H1 (cell line): ENCODE measurements around the gene SLC5A10. TPM values are rescaled to one million over a fixed set of nuclear protein-coding genes. Genes with fewer than 3 reads are reported as not detected.

ENCODE experiments used
- CTCF ChIA-PET: fragments of 300-600 bp; sonication (Branson Sonifier 250); formaldehyde crosslinking; loops from one replicate; lab custom pipeline; 2021; ENCODE audit not compliant: partially characterized antibody; lab: Charles Lee
- POLR2A ChIA-PET: fragments of 300-600 bp; sonication (Branson Sonifier 250); formaldehyde crosslinking; loops from one replicate; lab custom pipeline; 2021; ENCODE audit warnings: inconsistent platforms; ENCODE audit not compliant: partially characterized antibody; lab: Charles Lee
- DNase-seq, 2 experiments: peaks; one replicate each; pipeline versions ENCODE4 v3.0.0 to v3.0.0-alpha.2; 2010 to 2022; ENCODE audit warnings: low spot score in 2 of 2, low read depth in 1 of 2, mixed read lengths in 1 of 2
- FAIRE-seq: peaks from 2 replicates; lab custom pipeline; 2011; peaks lifted over from hg19 to GRCh38; lab: Jason Lieb, UNC
- H2AFZ ChIP-seq: 2 replicates; pipeline ENCODE4 v1.8.1; 2012; ENCODE audit warnings: low read length, inconsistent platforms
- H2AK5ac ChIP-seq: 2 replicates; pipeline ENCODE4 v1.6.1; 2013; ENCODE audit warnings: low read depth, low read length
- H2BK120ac ChIP-seq: replicated peaks from 2 replicates; pipeline ENCODE3; 2013; ENCODE audit warnings: low read depth, low read length, inconsistent platforms
- H2BK12ac ChIP-seq: 2 replicates; pipeline ENCODE4 v1.6.1; 2013; ENCODE audit warnings: low read depth, low read length
- H2BK15ac ChIP-seq: 2 replicates; pipeline ENCODE4 v1.6.1; 2013; ENCODE audit warnings: low read length
- H2BK20ac ChIP-seq: 2 replicates; pipeline ENCODE4 v1.6.1; 2013; ENCODE audit warnings: low read length
- H2BK5ac ChIP-seq: 2 replicates; pipeline ENCODE4 v1.6.1; 2013; ENCODE audit warnings: low read depth, low read length
- H3K14ac ChIP-seq: 2 replicates; pipeline ENCODE4 v1.6.1; 2013; ENCODE audit warnings: inconsistent platforms; ENCODE audit not compliant: insufficient read length
- H3K18ac ChIP-seq: 2 replicates; pipeline ENCODE4 v1.6.1; 2013; ENCODE audit warnings: low read length; ENCODE audit errors: extremely low read depth
- H3K23ac ChIP-seq: 2 replicates; pipeline ENCODE4 v1.6.1; 2013; ENCODE audit warnings: inconsistent platforms; ENCODE audit not compliant: insufficient read length
- H3K23me2 ChIP-seq: 2 replicates; pipeline ENCODE4 v1.6.1; 2013; ENCODE audit warnings: low read depth, low read length
- H3K27ac ChIP-seq: 2 replicates; pipeline ENCODE4 v1.6.1; 2011; ENCODE audit warnings: low read depth, low read length, inconsistent platforms
- H3K27me3 ChIP-seq, 4 experiments: replicated peaks in 1 of 4; 1 replicate in 1 of 4; 2 replicates in 3 of 4; pipeline versions ENCODE4 v1.6.1 to v1.8.1; 2011 to 2013; ENCODE audit warnings: low read length in 3 of 4, mild to moderate bottlenecking in 3 of 4, inconsistent platforms in 2 of 4, mixed read lengths in 2 of 4, moderate library complexity in 1 of 4; ENCODE audit not compliant: control insufficient read depth in 3 of 4, insufficient read depth in 3 of 4; ENCODE audit errors: extremely low read depth in 1 of 4
- H3K36me3 ChIP-seq, 4 experiments: 2 replicates each; pipeline versions ENCODE4 v1.6.1 to v1.8.1; 2011 to 2013; ENCODE audit warnings: mild to moderate bottlenecking in 4 of 4, low read length in 3 of 4, moderate library complexity in 2 of 4, control low read depth in 1 of 4, inconsistent platforms in 1 of 4; ENCODE audit not compliant: insufficient read depth in 4 of 4, control insufficient read depth in 2 of 4
- H3K4ac ChIP-seq: replicated peaks from 2 replicates; pipeline ENCODE3; 2013; ENCODE audit warnings: low read length, low read depth, mixed read lengths, inconsistent platforms; ENCODE audit not compliant: insufficient read length
- H3K4me1 ChIP-seq, 4 experiments: replicated peaks in 1 of 4; 1 replicate in 1 of 4; 2 replicates in 3 of 4; pipeline versions ENCODE4 v1.6.1 to v1.8.1; 2011 to 2013; ENCODE audit warnings: low read length in 3 of 4, inconsistent platforms in 2 of 4, mixed read lengths in 1 of 4; ENCODE audit not compliant: insufficient read depth in 4 of 4, control insufficient read depth in 3 of 4
- H3K4me2 ChIP-seq, 2 experiments: 2 replicates each; pipeline versions ENCODE4 v1.6.1 to v1.8.1; 2011 to 2013; ENCODE audit warnings: low read depth in 2 of 2, low read length in 2 of 2, control low read depth in 1 of 2, inconsistent platforms in 1 of 2, mild to moderate bottlenecking in 1 of 2; ENCODE audit not compliant: insufficient read depth in 1 of 2
- H3K4me3 ChIP-seq, 4 experiments: fragments of 200-600, 300-600 bp in 1 of 4; sonication (generic), shearing (Covaris generic), sonication (Bioruptor Twin) in 1 of 4; 2 replicates each; pipeline versions ENCODE4 v1.5.1 to v1.8.1; 2011 to 2016; ENCODE audit warnings: low read length in 4 of 4, low read depth in 3 of 4, control low read depth in 2 of 4, inconsistent platforms in 2 of 4, mild to moderate bottlenecking in 2 of 4, mixed read lengths in 1 of 4, moderate library complexity in 1 of 4; ENCODE audit not compliant: insufficient read depth in 2 of 4; ENCODE audit errors: extremely low read depth in 1 of 4
- H3K56ac ChIP-seq: replicated peaks from 2 replicates; pipeline ENCODE3; 2013; ENCODE audit warnings: low read depth, mild to moderate bottlenecking, mixed read lengths, low read length, inconsistent platforms; ENCODE audit not compliant: insufficient read length
- H3K79me1 ChIP-seq: 2 replicates; pipeline ENCODE4 v1.6.1; 2013; ENCODE audit warnings: low read depth, low read length, control low read depth
- H3K79me2 ChIP-seq, 2 experiments: 2 replicates each; pipeline versions ENCODE4 v1.6.1 to v1.8.1; 2012 to 2013; ENCODE audit warnings: low read length in 2 of 2, mild to moderate bottlenecking in 2 of 2, inconsistent platforms in 1 of 2; ENCODE audit not compliant: insufficient read depth in 2 of 2, control insufficient read depth in 1 of 2
- H3K9ac ChIP-seq, 4 experiments: replicated peaks in 1 of 4; 1 replicate in 1 of 4; 2 replicates in 3 of 4; pipeline versions ENCODE4 v1.6.1 to v1.8.1; 2011 to 2013; ENCODE audit warnings: low read depth in 3 of 4, low read length in 3 of 4, control low read depth in 2 of 4, mild to moderate bottlenecking in 2 of 4, moderate library complexity in 2 of 4, inconsistent platforms in 1 of 4; ENCODE audit errors: extremely low read depth in 1 of 4
- H3K9me3 ChIP-seq, 2 experiments: 2 replicates each; pipeline versions ENCODE4 v1.6.1 to v1.8.1; 2012 to 2013; ENCODE audit warnings: mild to moderate bottlenecking in 2 of 2, moderate library complexity in 2 of 2, control low read depth in 1 of 2, inconsistent platforms in 1 of 2, low read depth in 1 of 2, low read length in 1 of 2, mixed read lengths in 1 of 2; ENCODE audit not compliant: insufficient read depth in 2 of 2
- H4K20me1 ChIP-seq, 2 experiments: replicated peaks in 1 of 2; 2 replicates each; pipeline versions ENCODE3 to v1.8.1; 2011 to 2013; ENCODE audit warnings: inconsistent platforms in 2 of 2, low read length in 2 of 2, mild to moderate bottlenecking in 1 of 2; ENCODE audit not compliant: insufficient read depth in 2 of 2, control insufficient read depth in 1 of 2
- H4K5ac ChIP-seq: 2 replicates; pipeline ENCODE4 v1.6.1; 2013; ENCODE audit warnings: low read length, low read depth, mixed read lengths, inconsistent platforms; ENCODE audit not compliant: insufficient read length
- H4K8ac ChIP-seq: 2 replicates; pipeline ENCODE4 v1.8.0; 2013; ENCODE audit warnings: mild to moderate bottlenecking, moderate library complexity, low read length, inconsistent platforms; ENCODE audit not compliant: insufficient read depth; ENCODE audit errors: extremely low read depth
- H4K91ac ChIP-seq: replicated peaks from 2 replicates; pipeline ENCODE3; 2013; ENCODE audit warnings: low read length, mixed read lengths, inconsistent platforms; ENCODE audit not compliant: insufficient read length
- BACH1 ChIP-seq: IDR thresholded peaks from 2 replicates; pipeline ENCODE4 v1.6.1; 2012; ENCODE audit warnings: low read length, improper control_type of control experiment
- CBX8 ChIP-seq: fragments of 300-800, 300-1000 bp; sonication (generic); IDR thresholded peaks from 2 replicates; pipeline ENCODE4 v1.7.1; 2016; ENCODE audit warnings: low read depth, low read length, borderline replicate concordance
- FOSL1 ChIP-seq: IDR thresholded peaks from 2 replicates; pipeline ENCODE4 v1.6.1; 2011; ENCODE audit warnings: mild to moderate bottlenecking, low read depth, low read length, moderate library complexity; ENCODE audit not compliant: insufficient read depth
- KDM5A ChIP-seq: fragments of 200-600 bp; IDR thresholded peaks from 2 replicates; pipeline ENCODE4 v1.7.1; 2012; ENCODE audit warnings: mild to moderate bottlenecking, low read length, inconsistent platforms, mixed read lengths
- PHF8 ChIP-seq: fragments of 200-600 bp; sonication (generic); conservative IDR thresholded peaks from 2 replicates; pipeline ENCODE4 v1.7.1; 2012; ENCODE audit warnings: low read depth, mild to moderate bottlenecking, inconsistent platforms, low read length, moderate library complexity
- RAD21 ChIP-seq, 2 experiments: IDR thresholded peaks in 1 of 2; conservative IDR thresholded peaks in 1 of 2; 2 replicates each; pipeline ENCODE4 v1.6.1; 2011; ENCODE audit warnings: low read depth in 2 of 2, low read length in 2 of 2, improper control_type of control experiment in 1 of 2, inconsistent platforms in 1 of 2, mild to moderate bottlenecking in 1 of 2, moderate library complexity in 1 of 2
- TBP ChIP-seq: IDR thresholded peaks from 2 replicates; pipeline ENCODE4 v1.6.1; 2011; ENCODE audit warnings: low read depth, low read length, improper control_type of control experiment
- TEAD4 ChIP-seq: IDR thresholded peaks from 2 replicates; pipeline ENCODE4 v1.6.1; 2012; ENCODE audit warnings: low read depth, low read length, inconsistent platforms, mixed read lengths
- WGBS, 2 experiments: shearing (Covaris generic) in 1 of 2; methylation state at CpG; one replicate each; pipeline versions ENCODE4 v1.1.6 to v1.1.7; 2013 to 2015; ENCODE audit warnings: low lambda C conversion rate in 2 of 2, mixed read lengths in 2 of 2, inconsistent platforms in 1 of 2, low coverage in 1 of 2, missing lambda C conversion rate in 1 of 2; ENCODE audit not compliant: insufficient replicate concordance in 2 of 2, insufficient coverage in 1 of 2, insufficient read length in 1 of 2; ENCODE audit errors: extremely low coverage in 1 of 2, missing lambda C conversion rate in 1 of 2; 5-methylcytosine and 5-hydroxymethylcytosine counted together
- polyA plus RNA-seq, 7 experiments: library from polyadenylated mRNA; depleted of rRNA in 3 of 7; stranded (reverse) in 5 of 7; unstranded in 2 of 7; fragments of >200 nt in 5 of 7; fragments of 200-250 nt in 2 of 7; gene quantifications; 1 replicate in 5 of 7; 2 replicates in 1 of 7; 4 replicates in 1 of 7; pipeline versions ENCODE4 v1.2.1 to v1.2.3, GENCODE V29; 2011 to 2013; ENCODE audit warnings: missing spikeins in 2 of 7, mixed read lengths in 2 of 7
- total RNA-seq: library from RNA; stranded (reverse); fragmentation: NEBNext Ultra II Directional; extraction: Animal tissue kit (Norgen Biotek cat#: 25700); gene quantifications from 2 replicates; pipeline ENCODE4 v1.2.1, GENCODE V29; 2021
- TF ChIP-seq, protein P1 (sequence below): IDR thresholded peaks from 2 replicates; pipeline ENCODE4 v1.6.1; 2012; ENCODE audit warnings: inconsistent platforms

Gene SLC5A10
- total and polyA plus RNA-seq, 2 of the 8 experiments (the other 6 are each of a cell fraction or from before 2014, with no cell fraction given): 0.05 to 0.11 TPM

DNA sequence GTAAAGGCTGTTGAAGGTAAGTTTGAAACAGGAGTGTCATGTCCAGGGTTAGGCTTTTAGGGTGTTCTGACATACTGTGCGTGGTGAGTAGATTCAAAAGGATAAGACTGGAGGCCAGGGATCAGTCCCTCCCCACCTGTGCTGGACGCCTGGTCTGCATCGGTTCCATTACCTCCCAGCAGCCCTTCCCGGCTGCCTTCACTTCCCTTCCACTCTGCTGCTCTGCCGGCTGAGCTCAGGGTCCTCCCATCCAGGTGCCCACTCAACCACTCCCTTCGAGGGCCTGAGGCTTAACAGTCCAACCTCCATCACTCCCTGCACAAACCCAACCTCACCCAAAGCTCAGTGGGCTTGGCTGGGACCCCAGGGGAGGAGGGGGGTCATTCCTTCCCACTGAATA is 4.1 kb upstream of the SLC5A10 start:
- Histone ChIP-seq H2BK20ac (no peak overlapping the region), H3K23ac (no peak overlapping the region), H2BK5ac (no peak overlapping the region), H3K4ac (no peak overlapping the region), H2AK5ac (no peak overlapping the region), H3K4me1 (no peaks in the 10 kb centered on the region; a peak in 1 of 7 replicates), H3K4me2 (no peak overlapping the region), H3K23me2 (no peaks in the 10 kb centered on the region), H4K20me1 (no peaks in the 10 kb centered on the region), H2BK15ac (no peak overlapping the region), H3K14ac (no peak overlapping the region), H3K9me3 (no peaks in the 10 kb centered on the region), H3K79me1 (no peaks in the 10 kb centered on the region), H3K18ac (no peak overlapping the region), H3K36me3 (no peaks in the 10 kb centered on the region), H2AFZ (no peak overlapping the region), H3K9ac (no peak overlapping the region), H3K79me2 (no peaks in the 10 kb centered on the region), H2BK12ac (no peak overlapping the region), H4K5ac (no peak overlapping the region), H2BK120ac (no peak overlapping the region), H3K27me3 (no peaks in the 10 kb centered on the region), H4K8ac (no peak overlapping the region), H3K27ac (no peak overlapping the region), H3K4me3 (no peak overlapping the region), H4K91ac (no peak overlapping the region), H3K56ac (no peak overlapping the region)
- DNase-seq (no peak), FAIRE-seq (no peak)
- TF ChIP-seq FOSL1 (no peak), CBX8 (no peak), BACH1 (no peak), KDM5A (no peak), PHF8 (no peak), RAD21 (IDR thresholded peaks at IDR 0.05 in 1 of 2, conservative IDR thresholded peaks at IDR 0.05 in 1 of 2; ENCODE audit: low read depth in 2 of 2, low read length in 2 of 2) (no peak), TEAD4 (no peak), TBP (no peak)
- TF ChIP-seq, protein P1, sequence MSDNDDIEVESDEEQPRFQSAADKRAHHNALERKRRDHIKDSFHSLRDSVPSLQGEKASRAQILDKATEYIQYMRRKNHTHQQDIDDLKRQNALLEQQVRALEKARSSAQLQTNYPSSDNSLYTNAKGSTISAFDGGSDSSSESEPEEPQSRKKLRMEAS: no peak
- ChIA-PET CTCF (interaction anchor here (2.6 kb wide), 1 partner anchor 10 kb away, joined by 10 read pairs; no protein-coding TSS in a partner anchor), POLR2A (no interaction called here)
- WGBS, 2 experiments: 75% methylated on average over 6 of the region's 6 CpGs; no CpG with 5 or more reads in 1 of the 2 experiments
